B cell (primary cell): ENCODE measurements around the gene BSDC1. TPM values are rescaled to one million over a fixed set of nuclear protein-coding genes. Genes with fewer than 3 reads are reported as not detected.
"Not testable (repeated sequence)": the region's sequence is repeated elsewhere in the genome, so short reads cannot be mapped to it uniquely, and the experiment has no call there.

Experiments
- ATAC-seq: fragments of 200-7000 bp; cut with Tn5 transposase; one replicate; pipeline ENCODE4 v1.10.0; 2021; ENCODE audit warnings: low read depth, mild to moderate bottlenecking, moderate number of reproducible peaks, moderate library complexity
- CTCF ChIA-PET: fragments of 350-600 bp; sonication (Branson Sonifier 250); formaldehyde crosslinking; loops from one replicate; lab custom pipeline; 2021; ENCODE audit warnings: antibody characterized with exemption, inconsistent platforms; lab: Charles Lee
- POLR2A ChIA-PET: fragments of 350-600 bp; sonication (Branson Sonifier 250); formaldehyde crosslinking; loops from one replicate; lab custom pipeline; 2021; ENCODE audit warnings: antibody characterized with exemption; lab: Charles Lee
- DNase-seq: peaks from one replicate; pipeline ENCODE4 v3.0.0; 2013
- H2AFZ ChIP-seq: 2 replicates; pipeline ENCODE4 v1.6.1; 2012; ENCODE audit warnings: mild to moderate bottlenecking, low read depth, low read length; ENCODE audit not compliant: insufficient read depth, poor library complexity, severe bottlenecking
- H3K27ac ChIP-seq, 2 donors: 1 replicate in 1 of 2; 2 replicates in 1 of 2; pipeline ENCODE4 v1.5.1; 2012 to 2013; ENCODE audit warnings: low read length in 2 of 2, mild to moderate bottlenecking in 2 of 2, moderate library complexity in 1 of 2
- H3K27me3 ChIP-seq, 4 experiments: fragments of 200-600 bp in 1 of 4; sonication (generic) in 1 of 4; replicated peaks in 1 of 4; 1 replicate in 2 of 4; 2 replicates in 2 of 4; pipeline versions ENCODE4 v1.6.1 to v1.7.0; 2013 to 2016; ENCODE audit warnings: low read length in 3 of 4, mild to moderate bottlenecking in 2 of 4, mixed read lengths in 1 of 4, moderate library complexity in 1 of 4; ENCODE audit not compliant: insufficient read depth in 4 of 4, control insufficient read depth in 3 of 4; ENCODE audit errors: control extremely low read depth in 1 of 4
- H3K36me3 ChIP-seq, 2 experiments: replicated peaks in 1 of 2; 1 replicate in 1 of 2; 2 replicates in 1 of 2; pipeline versions ENCODE4 v1.6.1 to v1.7.1; 2013; ENCODE audit warnings: low read length in 1 of 2; ENCODE audit not compliant: insufficient read depth in 2 of 2, control insufficient read depth in 1 of 2; ENCODE audit errors: control extremely low read depth in 1 of 2, extremely low read depth in 1 of 2
- H3K4me1 ChIP-seq, 2 donors: fragments of 200-600 bp in 1 of 2; sonication (generic) in 1 of 2; 1 replicate in 1 of 2; 2 replicates in 1 of 2; pipeline versions ENCODE4 v1.5.1 to v1.6.1; 2013 to 2017; ENCODE audit warnings: low read length in 2 of 2; ENCODE audit not compliant: control insufficient read depth in 2 of 2, insufficient read depth in 2 of 2
- H3K4me2 ChIP-seq: replicated peaks from 2 replicates; pipeline ENCODE3; 2012; ENCODE audit warnings: mild to moderate bottlenecking, low read depth, low read length; ENCODE audit not compliant: poor library complexity, severe bottlenecking
- H3K4me3 ChIP-seq, 5 experiments: fragments of 200-600 bp in 1 of 5; sonication (generic) in 1 of 5; 1 replicate in 3 of 5; 2 replicates in 2 of 5; pipeline versions ENCODE4 v1.5.1 to v1.7.0; 2011 to 2016; ENCODE audit warnings: low read length in 4 of 5, mild to moderate bottlenecking in 4 of 5, low read depth in 2 of 5, control low read depth in 1 of 5, moderate library complexity in 1 of 5; ENCODE audit not compliant: insufficient read depth in 1 of 5; ENCODE audit errors: control extremely low read depth in 1 of 5, extremely low read depth in 1 of 5
- H3K79me2 ChIP-seq: fragments of 200-600 bp; sonication (generic); one replicate; pipeline ENCODE4 v1.6.0; 2016; ENCODE audit warnings: low read length; ENCODE audit not compliant: control insufficient read depth, insufficient read depth
- H3K9ac ChIP-seq: fragments of 200-600 bp; sonication (generic); 2 replicates; pipeline ENCODE4 v1.6.1; 2017; ENCODE audit warnings: mild to moderate bottlenecking, low read length, moderate library complexity
- H3K9me3 ChIP-seq, 3 donors: one replicate each; pipeline versions ENCODE4 v1.6.1 to v1.7.1; 2013; ENCODE audit warnings: low read length in 2 of 3; ENCODE audit not compliant: control insufficient read depth in 2 of 3, insufficient read depth in 1 of 3; ENCODE audit errors: control extremely low read depth in 1 of 3
- H4K20me1 ChIP-seq: 2 replicates; pipeline ENCODE4 v1.6.0; 2012; ENCODE audit warnings: mild to moderate bottlenecking, low read length; ENCODE audit not compliant: insufficient read depth, control insufficient read depth, poor library complexity, severe bottlenecking
- H3K27ac Mint-ChIP-seq: one replicate; pipeline ENCODE4 v1.8.0; 2021; ENCODE audit warnings: mixed read lengths
- H3K27me3 Mint-ChIP-seq: one replicate; pipeline ENCODE4 v1.8.0; 2021; ENCODE audit warnings: mixed read lengths
- H3K4me1 Mint-ChIP-seq: one replicate; pipeline ENCODE4 v1.8.0; 2021; ENCODE audit warnings: mixed read lengths
- H3K4me3 Mint-ChIP-seq: one replicate; pipeline ENCODE4 v1.8.0; 2021; ENCODE audit warnings: mixed read lengths
- H3K9me3 Mint-ChIP-seq: one replicate; pipeline ENCODE4 v1.8.0; 2022; ENCODE audit warnings: mixed read lengths; ENCODE audit not compliant: insufficient read depth
- CTCF ChIP-seq: fragments of 200-600 bp; IDR thresholded peaks from one replicate; pipeline ENCODE4 v1.8.0; 2022; ENCODE audit warnings: antibody characterized with exemption, mild to moderate bottlenecking
- EZH2 ChIP-seq: IDR thresholded peaks from 2 replicates; pipeline ENCODE4 v1.6.1; 2012; ENCODE audit warnings: borderline replicate concordance, low read depth, mild to moderate bottlenecking, moderate library complexity, low read length; ENCODE audit not compliant: insufficient read depth, poor library complexity, severe bottlenecking
- WGBS: methylation state at CpG from one replicate; pipeline ENCODE4 v1.1.5; 2013; ENCODE audit warnings: missing lambda C conversion rate; ENCODE audit not compliant: insufficient coverage; 5-methylcytosine and 5-hydroxymethylcytosine counted together
- intact Hi-C: fragments of 100-400 bp; cut with micrococcal nuclease; formaldehyde crosslinking; loops from one replicate; pipeline ENCODE4 v1.10.0; 2022
- polyA minus RNA-seq: library from RNA; depleted of rRNA, polyadenylated mRNA; stranded (reverse); fragments of >200 nt; gene quantifications from 2 replicates; pipeline ENCODE4 v1.2.3, GENCODE V29; 2012
- polyA plus RNA-seq: library from polyadenylated mRNA; depleted of rRNA; stranded (reverse); fragments of >200 nt; gene quantifications from 2 replicates; pipeline ENCODE4 v1.2.3, GENCODE V29; 2012
- total RNA-seq, 2 donors: library from RNA; stranded (reverse); fragments of 120-200 nt in 1 of 2; gene quantifications; 1 replicate in 1 of 2; 2 replicates in 1 of 2; pipeline versions ENCODE4 v1.2.3 to v1.2.4, GENCODE V29; 2013 to 2022

Gene BSDC1
- total RNA-seq, result 117 and 124 TPM in 2 replicates
- total RNA-seq (2013), result 74.5 TPM
- 54.5 and 69.0 TPM in 2 replicates for polyA plus RNA-seq
- polyA minus RNA-seq, result 99.9 and 198 TPM in 2 replicates

GRCh38 chr1:32394141-32394889 lies at the start of gene BSDC1:
Gene BSDC1 (minus strand): TSS chr1:32394441. CDS start chr1:32394414, 27 bp downstream.
- H3K36me3 ChIP-seq, result peaks cover 9 to 28% of the 10 kb centered on the region in 2 experiments
- no peak for TF ChIP-seq EZH2
- no peak for TF ChIP-seq CTCF
- DNase-seq (peak; percentile 99), ATAC-seq (peak; percentile 99)
- H3K9me3 ChIP-seq, result no peaks in the 10 kb centered on the region
- no peaks in the 10 kb centered on the region for H3K9me3 Mint-ChIP-seq
- H2AFZ ChIP-seq, result peak within 1 kb of the TSS; percentile 75
- ChIA-PET CTCF (interaction anchor here (0.6 to 2.4 kb wide), 17 partner anchors 9 to 477 kb away, joined by 3 to 9 read pairs (median 4); partner anchors contain the start of genes MARCKSL1, TMEM39B and TXLNA), POLR2A (interaction anchor here (0.6 to 1.4 kb wide), 8 partner anchors 34 to 322 kb away, joined by 3 to 12 read pairs (median 4); partner anchors contain the start of genes MARCKSL1 and TMEM39B)
- intact Hi-C loops, result loop anchor here (1.0 to 2.0 kb wide), 10 partner anchors 43 to 1098 kb away; partner anchors contain the start of genes CCDC28B, EIF3I, KHDRBS1 and MARCKSL1
- H3K27me3 ChIP-seq, result no peaks in the 10 kb centered on the region
- H3K4me3 ChIP-seq, result peak within 1 kb of the TSS; percentile 66 to 94 (median 84)
- H4K20me1 ChIP-seq, result peaks cover 17% of the 10 kb centered on the region
- H3K9ac ChIP-seq, result peak within 1 kb of the TSS; percentile 97
- peak within 1 kb of the TSS; percentile 91 for H3K27ac ChIP-seq
- WGBS, result under 1% methylated on average over 48 of the region's 48 CpGs
- H3K27me3 Mint-ChIP-seq, result peaks cover 3% of the 10 kb centered on the region
- H3K4me2 ChIP-seq, result peak within 1 kb of the TSS; percentile 76
- H3K4me1 ChIP-seq, result peaks cover 14 to 27% of the 10 kb centered on the region in 2 donors
- H3K4me3 Mint-ChIP-seq, result peak within 1 kb of the TSS; percentile 99
- H3K27ac Mint-ChIP-seq, result peak within 1 kb of the TSS; percentile 99
- H3K79me2 ChIP-seq, result peaks cover 49% of the 10 kb centered on the region
- peaks cover 31% of the 10 kb centered on the region for H3K4me1 Mint-ChIP-seq

DNA sequence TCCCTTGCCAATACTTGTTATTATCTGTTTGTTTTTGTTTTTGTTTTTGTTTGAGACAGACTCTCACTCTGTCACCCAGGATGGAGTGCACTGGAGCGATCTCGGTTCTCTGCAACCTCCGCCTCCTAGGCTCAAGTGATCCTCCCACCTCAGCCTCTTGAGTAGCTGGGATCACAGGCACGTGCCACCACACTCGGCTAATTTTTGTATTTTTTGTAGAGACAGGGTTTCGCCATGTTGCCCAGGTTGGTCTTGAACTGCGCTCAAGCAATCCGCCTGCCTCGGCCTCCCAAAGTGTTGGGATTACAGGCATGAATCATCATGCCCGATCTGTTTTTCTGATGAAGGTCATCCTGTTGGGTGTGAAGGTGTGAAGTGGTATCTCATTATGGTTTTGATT lies 47.2 kb upstream of the BSDC1 start:
- peaks cover 22% of the 10 kb centered on the region for H3K27me3 Mint-ChIP-seq
- H3K4me2 ChIP-seq, DNase-seq, ATAC-seq, H3K27ac ChIP-seq, H3K4me1 ChIP-seq, H3K36me3 ChIP-seq, H3K9me3 Mint-ChIP-seq, H3K4me1 Mint-ChIP-seq, CTCF ChIA-PET, H3K9ac ChIP-seq, H2AFZ ChIP-seq, H3K4me3 ChIP-seq, H4K20me1 ChIP-seq, H3K9me3 ChIP-seq, H3K79me2 ChIP-seq, H3K27ac Mint-ChIP-seq, POLR2A ChIA-PET, H3K27me3 ChIP-seq, intact Hi-C loops, H3K4me3 Mint-ChIP-seq: not testable (repeated sequence)
- 96% methylated on average over 8 of the region's 10 CpGs for WGBS

DNA sequence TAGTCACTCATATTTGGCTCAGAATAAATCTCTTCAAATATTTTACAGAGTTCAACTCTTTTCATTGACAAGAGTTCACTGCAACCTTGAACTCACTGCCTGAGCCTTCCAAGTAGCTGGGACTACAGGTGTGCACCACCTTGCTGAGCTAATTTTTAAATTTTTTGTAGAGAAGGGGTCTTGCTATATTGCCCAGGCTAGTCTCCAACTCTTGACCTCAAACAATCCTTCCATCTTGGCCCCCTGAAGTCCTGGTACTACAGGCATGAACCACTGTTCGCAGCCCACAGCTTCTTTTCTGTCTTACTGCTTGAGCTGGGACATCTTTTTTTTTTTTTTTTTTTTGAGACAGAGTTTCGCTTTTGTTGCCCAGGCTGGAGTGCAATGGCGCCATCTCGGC lies 44.5 kb upstream of the BSDC1 start:
- intact Hi-C loops, result not testable (repeated sequence)

More for the DNA sequence above, 44.5 kb upstream of the BSDC1 start:
- CTCF ChIA-PET, ATAC-seq, H3K27ac Mint-ChIP-seq, H2AFZ ChIP-seq, H4K20me1 ChIP-seq, H3K9me3 Mint-ChIP-seq, H3K9ac ChIP-seq, H3K9me3 ChIP-seq, H3K27me3 ChIP-seq, H3K4me2 ChIP-seq, DNase-seq, H3K4me3 ChIP-seq, H3K36me3 ChIP-seq, H3K4me1 Mint-ChIP-seq, H3K4me3 Mint-ChIP-seq, H3K79me2 ChIP-seq, H3K4me1 ChIP-seq, H3K27ac ChIP-seq: not testable (repeated sequence)
- POLR2A ChIA-PET, result interaction anchor here (0.7 kb wide), 1 partner anchor 207 kb away, joined by 5 read pairs; no protein-coding TSS in a partner anchor
- WGBS, result no CpG with 5 or more reads among the region's 4 CpGs
- H3K27me3 Mint-ChIP-seq, result peaks cover 21% of the 10 kb centered on the region
